Jurkat, Clone E6-1 (cell line): Measurements from ENCODE around the gene BBS12. TPM values are rescaled to one million over a fixed set of nuclear protein-coding genes. Genes with fewer than 3 reads are reported as not detected.
A peak's percentile ranks its signal among the peaks of the same experiment; 100 is the strongest.

Source experiments
- DNase-seq: peaks from one replicate; pipeline ENCODE4 v3.0.0-alpha.2; 2011; ENCODE audit warnings: low read depth, low spot score
- H3K4me3 ChIP-seq: 2 replicates; pipeline ENCODE4 v1.5.1; 2011; ENCODE audit warnings: mild to moderate bottlenecking, low read length, control low read depth, moderate library complexity
- polyA plus RNA-seq: library from polyadenylated mRNA; unstranded; fragments of >200 nt; gene quantifications from one replicate; pipeline ENCODE4 v1.2.1, GENCODE V29; 2012; ENCODE audit warnings: missing spikeins; ENCODE audit not compliant: insufficient read length, insufficient read depth

Gene BBS12
- 2.9 TPM for polyA plus RNA-seq

DNA sequence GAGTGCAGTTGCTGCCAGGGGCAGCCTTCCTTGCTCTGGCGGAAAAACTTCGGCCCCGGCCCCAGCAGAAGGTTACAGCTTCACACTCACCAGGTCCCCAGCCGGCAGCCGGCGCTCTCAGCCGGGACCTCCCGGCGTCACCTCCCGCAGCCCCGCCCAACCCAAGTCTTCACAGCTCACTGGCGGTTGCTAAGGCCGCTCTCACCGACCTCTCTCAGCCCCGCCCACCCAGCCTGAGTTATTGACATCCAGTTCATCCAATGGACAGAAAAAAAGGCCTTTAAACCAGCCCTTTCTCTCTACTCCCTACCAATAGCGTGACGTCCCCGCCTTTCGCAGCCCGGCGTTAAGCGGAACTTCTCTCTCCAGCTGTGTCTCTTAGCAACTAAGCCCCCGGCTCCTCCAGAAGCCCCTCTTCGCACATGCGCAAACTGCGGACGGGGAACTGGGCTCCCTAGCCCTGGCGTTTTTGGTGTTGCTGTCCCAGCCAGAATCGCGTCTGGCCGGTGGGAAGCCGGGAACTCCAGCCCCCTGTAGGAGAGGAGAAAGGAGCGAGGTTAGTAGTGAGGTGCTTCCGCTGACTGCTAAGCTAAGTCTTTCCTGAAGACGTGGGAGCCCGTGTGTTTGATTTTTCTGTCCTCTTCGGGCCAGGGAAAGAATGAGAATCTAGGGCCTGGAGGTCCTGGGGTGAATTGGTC lies at the start of gene BBS12:
Gene BBS12, plus strand, starts transcription at position 376 of the 698 bp plus-strand sequence. CDS start 9,189 bp downstream, outside the sequence.
- peak; percentile 99 for DNase-seq
- H3K4me3 ChIP-seq = peak within 1 kb of the TSS; percentile 84

DNA sequence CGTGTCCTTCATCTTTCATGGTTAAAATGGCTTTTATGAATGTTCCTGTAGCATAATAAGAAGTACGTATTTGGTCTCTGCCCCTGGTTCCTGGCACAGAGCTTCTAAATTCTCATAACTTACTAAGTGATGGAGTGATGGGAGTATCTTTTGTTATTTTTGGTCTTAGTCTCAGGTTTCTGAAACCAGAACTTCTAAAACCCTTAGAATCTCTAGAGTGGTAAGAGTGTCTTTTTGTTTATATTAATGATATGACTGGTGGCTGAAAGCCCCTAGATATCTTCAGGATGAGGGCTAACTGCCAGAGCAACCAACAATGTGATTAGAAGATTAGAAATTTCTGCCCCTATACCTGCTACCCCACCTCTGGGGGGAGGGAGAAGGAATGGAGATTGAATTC lies 45.8 kb upstream of the BBS12 start:
- DNase-seq = no peak
- no peak overlapping the region for H3K4me3 ChIP-seq

DNA sequence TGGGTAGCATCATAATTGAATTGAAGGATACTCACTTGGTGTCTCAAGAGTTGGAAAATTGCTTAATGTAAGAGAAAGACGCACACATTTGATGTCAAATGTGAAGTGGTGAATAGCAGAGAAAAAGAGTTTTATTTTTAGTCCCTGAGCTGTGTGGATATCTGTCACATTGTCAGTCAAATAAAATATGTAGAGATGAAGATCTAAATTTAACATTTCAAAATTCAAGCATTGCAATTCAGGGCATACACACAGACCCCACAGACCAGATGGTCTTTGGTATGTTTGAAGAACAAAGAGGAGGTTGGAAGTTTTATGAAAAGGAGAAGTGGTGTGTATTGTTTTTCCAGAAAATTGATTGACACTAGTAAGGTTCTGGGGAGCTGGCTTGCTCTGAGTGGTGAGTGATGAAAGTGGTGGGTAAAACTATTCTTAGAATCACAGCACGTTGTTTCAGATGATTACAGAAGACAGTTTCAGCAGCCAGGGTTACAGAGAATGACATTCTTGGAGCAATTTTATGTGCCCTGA lies 44.9 kb upstream of the BBS12 start:
- DNase-seq = no peak
- H3K4me3 ChIP-seq = no peak overlapping the region

DNA sequence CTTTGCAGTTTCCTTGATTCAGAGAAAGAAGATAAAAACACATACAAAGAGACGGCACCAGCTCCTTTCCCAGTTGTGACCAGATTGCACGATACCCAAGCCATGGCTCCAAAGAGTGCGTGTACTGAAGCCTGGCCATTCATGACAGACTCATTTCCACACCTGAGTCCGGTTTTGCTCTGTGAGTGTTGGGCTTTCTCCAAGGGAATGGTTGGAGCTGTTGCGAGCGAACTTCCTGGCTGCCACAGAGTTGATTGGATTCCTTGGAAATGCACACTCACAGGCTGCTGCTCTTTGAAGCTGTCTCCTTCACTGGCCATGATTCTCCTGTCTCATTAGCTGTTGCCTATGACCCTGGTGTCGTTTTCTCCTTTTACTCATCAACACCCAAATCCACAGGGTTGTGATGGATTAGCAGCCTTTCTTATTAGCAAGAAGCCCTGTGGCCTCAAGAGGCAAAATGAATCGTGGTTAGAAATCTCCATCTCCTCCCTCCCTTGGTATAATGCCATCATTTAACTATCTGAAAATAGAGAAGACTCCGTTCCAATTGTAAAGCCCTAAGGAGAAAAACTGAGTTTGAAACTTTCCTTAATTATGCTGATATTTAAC lies 43.9 kb upstream of the BBS12 start:
- no peak overlapping the region for H3K4me3 ChIP-seq
- DNase-seq = no peak

DNA sequence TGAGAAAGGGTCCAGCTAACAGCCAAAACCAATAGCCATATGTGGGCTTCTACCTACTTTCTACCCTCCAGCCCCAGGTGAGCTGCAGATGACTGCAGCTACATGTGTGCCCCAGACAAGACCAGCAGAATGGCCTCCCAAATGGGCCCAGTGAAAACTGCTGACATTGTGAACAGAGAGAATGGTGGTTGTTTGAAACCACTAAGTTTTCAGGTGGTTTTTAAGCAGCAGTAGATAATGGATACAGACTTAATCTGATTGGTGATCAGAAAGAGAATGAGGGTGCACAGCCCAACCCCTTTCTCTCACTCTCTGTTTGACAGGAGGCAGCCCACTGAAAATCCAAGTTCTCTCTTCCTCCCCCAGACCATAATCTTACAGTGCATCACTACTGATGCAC lies 42.5 kb upstream of the BBS12 start:
- H3K4me3 ChIP-seq = no peak overlapping the region
- DNase-seq = no peak

GRCh38 chr4:122691988-122692387 lies 40.5 kb upstream of the BBS12 start:
- DNase-seq = no peak
- no peak overlapping the region for H3K4me3 ChIP-seq

DNA sequence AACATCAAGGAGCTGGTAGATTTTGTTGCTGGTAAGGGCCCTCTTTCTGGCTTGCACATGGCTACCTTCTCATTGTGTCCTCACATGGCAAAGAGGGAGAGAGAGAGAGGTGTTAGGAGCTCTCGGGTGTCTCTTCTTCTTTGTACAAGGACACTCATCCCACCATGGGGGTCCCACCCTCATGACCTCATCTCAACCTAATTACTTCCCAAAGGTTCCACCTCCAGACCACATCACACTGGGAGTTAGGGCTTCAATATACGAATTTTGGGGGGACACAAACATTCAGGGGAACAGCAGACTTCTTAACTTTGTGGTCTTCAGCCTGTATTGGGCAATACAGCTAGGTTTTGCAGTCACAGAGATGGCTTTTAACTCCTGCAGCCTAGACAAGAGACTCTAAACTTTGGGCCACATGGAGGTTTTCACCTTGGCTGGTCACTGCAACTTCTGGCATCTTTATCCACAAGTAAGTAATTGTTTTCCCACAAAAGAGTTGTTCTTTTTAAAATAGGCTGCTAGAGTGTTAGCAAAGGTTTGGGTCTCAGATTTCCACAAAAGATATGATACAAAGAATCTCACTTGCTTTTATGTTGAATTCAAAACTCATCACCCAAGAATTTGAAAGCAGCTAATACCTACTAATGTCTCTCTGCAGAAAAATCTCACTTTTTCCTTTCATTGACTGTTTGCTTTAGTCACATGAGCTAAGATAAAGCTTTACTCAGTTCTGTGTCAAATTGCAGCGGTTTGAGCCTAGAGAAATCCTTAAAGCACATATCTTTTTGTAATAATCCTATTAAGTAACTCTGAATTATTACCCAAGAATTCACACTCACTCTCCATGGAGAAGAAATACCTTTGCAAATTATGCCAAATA lies 39.6 kb upstream of the BBS12 start:
- H3K4me3 ChIP-seq = no peak overlapping the region
- no peak for DNase-seq

- H3K4me3 ChIP-seq = no peak overlapping the region
- DNase-seq = no peak
Measured at GRCh38 chr4:122695226-122695625, 37.3 kb upstream of the BBS12 start.

GRCh38 chr4:122700178-122700725 lies 32.3 kb upstream of the BBS12 start:
- no peak for DNase-seq
- no peak overlapping the region for H3K4me3 ChIP-seq

DNA sequence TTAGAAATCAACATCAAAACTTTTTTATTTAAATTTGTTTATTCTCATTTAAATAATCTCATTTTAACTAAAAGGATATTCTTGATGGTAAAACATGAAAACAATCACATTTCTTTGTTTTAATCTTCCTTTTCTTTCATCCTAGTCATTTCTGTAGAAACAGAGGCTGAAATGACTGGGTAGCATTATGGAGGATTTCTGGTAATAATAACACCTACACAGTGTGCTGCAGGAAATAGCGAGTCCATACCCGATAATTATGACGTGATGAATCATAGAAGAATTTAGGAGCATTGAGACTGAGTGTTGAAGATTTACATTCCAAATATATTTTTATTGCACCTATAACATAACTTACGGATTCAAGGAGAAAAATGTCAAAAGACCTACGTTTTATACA lies 31.4 kb upstream of the BBS12 start:
- DNase-seq = no peak
- H3K4me3 ChIP-seq = no peak overlapping the region

- no peak overlapping the region for H3K4me3 ChIP-seq
- no peak for DNase-seq
Measured at GRCh38 chr4:122701965-122702364, 30.5 kb upstream of the BBS12 start.

DNA sequence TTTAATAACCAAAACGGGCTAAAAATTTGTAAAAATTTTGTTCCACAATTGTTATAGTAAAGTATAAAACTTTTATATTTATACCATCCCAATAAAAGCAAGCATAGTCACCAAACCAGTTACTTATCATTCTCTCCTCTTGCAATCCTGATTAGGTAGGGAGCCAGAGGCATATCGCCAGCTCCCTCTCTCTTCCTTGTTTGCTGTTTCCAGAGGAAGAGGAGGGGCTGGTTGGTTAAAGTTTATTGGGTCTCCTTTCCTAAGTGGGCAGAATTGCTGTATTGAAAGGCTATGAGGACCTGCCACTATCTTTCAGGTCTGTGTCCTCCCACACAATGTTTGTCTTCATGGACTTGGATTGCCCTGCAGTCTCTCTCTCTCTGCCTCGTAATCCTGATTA lies 29.6 kb upstream of the BBS12 start:
- DNase-seq = no peak
- no peak overlapping the region for H3K4me3 ChIP-seq

DNA sequence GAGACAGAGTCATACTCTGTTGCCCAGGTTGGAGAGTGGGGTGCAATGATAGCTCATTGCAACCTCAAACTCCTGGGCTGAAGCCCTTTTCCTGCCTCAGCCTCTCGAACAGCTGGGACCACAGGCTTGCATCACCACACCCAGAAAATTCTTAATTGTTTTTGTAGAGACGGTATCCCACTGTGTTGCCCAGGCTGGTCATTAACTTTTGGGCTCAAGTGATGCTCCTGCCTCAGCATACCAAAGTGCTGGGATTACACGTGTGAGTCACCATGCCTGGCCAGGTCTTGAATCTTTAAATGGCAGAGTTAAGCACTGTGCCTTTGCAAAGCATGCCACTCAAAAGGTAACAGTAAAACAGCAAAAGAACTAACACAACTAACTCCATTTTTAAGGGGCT lies 28.6 kb upstream of the BBS12 start:
- no peak for DNase-seq

DNA sequence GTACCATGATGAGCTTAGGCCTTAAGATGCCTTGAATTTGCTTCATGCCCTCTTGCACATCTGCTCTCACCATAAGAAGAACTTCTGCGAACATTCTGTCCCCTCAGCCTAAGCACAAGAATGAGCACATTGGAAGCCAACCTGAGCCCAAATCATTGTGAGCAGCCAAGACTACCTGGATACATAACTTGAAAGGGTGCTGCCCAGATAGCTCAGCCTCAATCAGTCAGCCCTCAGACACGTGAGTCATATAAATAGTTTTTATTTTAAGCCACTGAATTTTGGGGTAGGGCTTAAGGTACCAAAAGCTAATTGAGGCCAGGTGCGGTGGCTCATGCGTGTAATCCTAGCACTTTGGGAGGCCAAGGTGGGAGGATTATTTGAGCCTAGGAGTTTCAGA lies 27.5 kb upstream of the BBS12 start:
- DNase-seq = no peak
- no peak overlapping the region for H3K4me3 ChIP-seq

More for the DNA sequence above, 28.6 kb upstream of the BBS12 start:
- H3K4me3 ChIP-seq = no peak overlapping the region

GRCh38 chr4:122705547-122706117 lies 26.9 kb upstream of the BBS12 start:
- no peak overlapping the region for H3K4me3 ChIP-seq
- DNase-seq = no peak

- H3K4me3 ChIP-seq = no peak overlapping the region
- no peak for DNase-seq
Measured at GRCh38 chr4:122706511-122706910, 26.0 kb upstream of the BBS12 start.

- no peak overlapping the region for H3K4me3 ChIP-seq
- no peak for DNase-seq
Measured at GRCh38 chr4:122707497-122707896, 25.0 kb upstream of the BBS12 start.

- no peak for DNase-seq
- H3K4me3 ChIP-seq = no peak overlapping the region
Measured at GRCh38 chr4:122709236-122709635, 23.3 kb upstream of the BBS12 start.
